HG03342 (cell line): Measurements from ENCODE around the gene ZNF568.
A peak's percentile ranks its signal among the peaks of the same experiment; 100 is the strongest.

Experiments used
- ATAC-seq: cut with Tn5 transposase; IDR thresholded peaks from one replicate; pipeline ENCODE4 v1.9.1; 2021; ENCODE audit warnings: mild to moderate bottlenecking, moderate library complexity; ENCODE audit not compliant: unreplicated experiment

The ZNF568 gene

GRCh38 chr19:36915992-36916830 is at the start of gene ZNF568, which contains the start of gene ZNF829:
Gene ZNF568, plus strand, starts transcription at chr19:36916332. Its CDS starts 6,439 bp downstream, at chr19:36922771.
Gene ZNF829, minus strand, starts transcription at chr19:36916291. Its CDS starts 1,124 bp downstream, at chr19:36915167.
- ATAC-seq = peak; percentile 94

GRCh38 chr19:36876993-36877938 is 38.9 kb upstream of the ZNF568 start:
- ATAC-seq = no peak

- ATAC-seq = no peak
Observed at GRCh38 chr19:36891768-36892357, 24.3 kb upstream of the ZNF568 start.

- no peak for ATAC-seq
Observed at GRCh38 chr19:36894849-36895383, 21.2 kb upstream of the ZNF568 start.

GRCh38 chr19:36898422-36898821 is 17.7 kb upstream of the ZNF568 start:
- no peak for ATAC-seq

GRCh38 chr19:36916991-36917390 is 859 bp downstream of the ZNF568 start:
- ATAC-seq = no peak

GRCh38 chr19:36918090-36918489 is 2.0 kb downstream of the ZNF568 start:
- no peak for ATAC-seq

GRCh38 chr19:36931684-36932083 is 15.6 kb downstream of the ZNF568 start:
- ATAC-seq = no peak

- no peak for ATAC-seq
Observed at GRCh38 chr19:36939153-36939552, 23.0 kb downstream of the ZNF568 start.

- no peak for ATAC-seq
Observed at GRCh38 chr19:36950335-36951119, 34.4 kb downstream of the ZNF568 start.

- no peak for ATAC-seq
Observed at GRCh38 chr19:36962346-36962745, 46.2 kb downstream of the ZNF568 start.

GRCh38 chr19:36963280-36963679 is 47.1 kb downstream of the ZNF568 start:
- ATAC-seq = no peak

GRCh38 chr19:36972571-36972970 is 56.4 kb downstream of the ZNF568 start:
- no peak for ATAC-seq

GRCh38 chr19:36973021-36973843 is 57.1 kb downstream of the ZNF568 start:
- ATAC-seq = no peak

- no peak for ATAC-seq
Observed at GRCh38 chr19:36973844-36974195, 57.7 kb downstream of the ZNF568 start.

GRCh38 chr19:36986131-36986530 is 70.0 kb downstream of the ZNF568 start:
- ATAC-seq = no peak

- no peak for ATAC-seq
Observed at GRCh38 chr19:36986601-36987000, 70.5 kb downstream of the ZNF568 start.

GRCh38 chr19:36987091-36987490 is 71.0 kb downstream of the ZNF568 start:
- no peak for ATAC-seq

- no peak for ATAC-seq
Observed at GRCh38 chr19:36997152-36997842, 81.2 kb downstream of the ZNF568 start.
